Activated T-cell treated with anti-CD3 and anti-CD28 coated beads for 4 hours (primary cell): ENCODE data around the gene STARD8.
"Not testable (repeated sequence)": the region's sequence is repeated elsewhere in the genome, so short reads cannot be mapped to it uniquely, and the experiment has no call there.

Experiments used
- DNase-seq: peaks from one replicate; pipeline ENCODE4 v3.0.0-alpha.2; 2020

Gene STARD8

GRCh38 chrX:68719904-68720614 is 72.6 kb downstream of the STARD8 start:
- DNase-seq = no peak

- no peak for DNase-seq
These were observed 73.4 kb downstream of the STARD8 start for GRCh38 chrX:68720851-68721250.

- no peak for DNase-seq
These were observed 74.1 kb downstream of the STARD8 start for GRCh38 chrX:68721546-68721945.

GRCh38 chrX:68721991-68722860 is 74.8 kb downstream of the STARD8 start:
- DNase-seq = no peak

GRCh38 chrX:68723491-68724155 is 76.2 kb downstream of the STARD8 start:
- DNase-seq = no peak

GRCh38 chrX:68724531-68725020 is 77.1 kb downstream of the STARD8 start:
- DNase-seq = no peak

- DNase-seq = no peak
These were observed 78.4 kb downstream of the STARD8 start for GRCh38 chrX:68725756-68726365.

GRCh38 chrX:68726366-68726765 is 78.9 kb downstream of the STARD8 start:
- no peak for DNase-seq

GRCh38 chrX:68727696-68728095 is 80.2 kb downstream of the STARD8 start:
- DNase-seq = no peak

- no peak for DNase-seq
These were observed 80.7 kb downstream of the STARD8 start for GRCh38 chrX:68728186-68728585.

- DNase-seq = no peak
These were observed 83.8 kb downstream of the STARD8 start for GRCh38 chrX:68731254-68731653.

GRCh38 chrX:68732906-68733493 is 85.5 kb downstream of the STARD8 start:
- peak; percentile 45 for DNase-seq

- no peak for DNase-seq
These were observed 87.8 kb downstream of the STARD8 start for GRCh38 chrX:68735266-68735665.

GRCh38 chrX:68741864-68742263 is 94.4 kb downstream of the STARD8 start:
- DNase-seq = not testable (repeated sequence)

- no peak for DNase-seq
These were observed 96.3 kb downstream of the STARD8 start for GRCh38 chrX:68743754-68744153.

GRCh38 chrX:68746988-68747387 is 99.5 kb downstream of the STARD8 start:
- DNase-seq = no peak

GRCh38 chrX:68748030-68748429 is 100.6 kb downstream of the STARD8 start:
- no peak for DNase-seq

GRCh38 chrX:68749426-68749825 is 102.0 kb downstream of the STARD8 start:
- no peak for DNase-seq

- DNase-seq = no peak
These were observed 102.8 kb downstream of the STARD8 start for GRCh38 chrX:68750316-68750715.

GRCh38 chrX:68751372-68751771 is 103.9 kb downstream of the STARD8 start:
- no peak for DNase-seq

GRCh38 chrX:68753218-68753617 is 105.8 kb downstream of the STARD8 start:
- no peak for DNase-seq

GRCh38 chrX:68754406-68754805 is 106.9 kb downstream of the STARD8 start:
- no peak for DNase-seq
